Adrenal gland (tissue), 12 donors: ENCODE data around the gene ATP6V1G1. TPM values are rescaled to one million over a fixed set of nuclear protein-coding genes. Genes with fewer than 3 reads are reported as not detected.

Experiments
- DNase-seq, 7 donors: peaks; one replicate each; pipeline ENCODE4 v3.0.0-alpha.2; 2019 to 2020
- H3K27ac ChIP-seq, 5 donors: fragments of 200-600 bp; sonication (generic) in 4 of 5; 1 replicate in 3 of 5; 2 replicates in 2 of 5; pipeline versions ENCODE4 v1.5.1 to v1.8.0; 2016 to 2020; ENCODE audit warnings: mild to moderate bottlenecking in 1 of 5
- H3K27me3 ChIP-seq: fragments of 200-600 bp; 2 replicates; pipeline ENCODE4 v1.8.0; 2021
- H3K36me3 ChIP-seq, 2 donors: fragments of 200-600 bp; replicated peaks in 1 of 2; 1 replicate in 1 of 2; 2 replicates in 1 of 2; pipeline versions ENCODE4 v1.5.1 to v1.8.0; 2018 to 2022
- H3K4me1 ChIP-seq, 2 donors: fragments of 200-600 bp; replicated peaks in 1 of 2; 1 replicate in 1 of 2; 2 replicates in 1 of 2; pipeline versions ENCODE4 v1.5.1 to v1.8.0; 2018 to 2021
- H3K4me3 ChIP-seq, 4 donors: fragments of 200-600 bp; sonication (generic) in 3 of 4; one replicate each; pipeline ENCODE4 v1.5.1; 2016 to 2018
- H3K9me3 ChIP-seq, 3 donors: fragments of 200-600 bp; sonication (generic) in 1 of 3; replicated peaks in 1 of 3; 1 replicate in 2 of 3; 2 replicates in 1 of 3; pipeline versions ENCODE4 v1.5.1 to v1.8.0; 2016 to 2021
- POLR2A ChIP-seq, 2 donors: fragments of 450-650 bp; IDR thresholded peaks; one replicate each; pipeline ENCODE4 v1.6.1; 2017; ENCODE audit warnings: antibody characterized with exemption in 2 of 2, mild to moderate bottlenecking in 2 of 2, moderate library complexity in 1 of 2
- WGBS, 4 donors: extraction: QIAGEN DNeasy Blood & Tissue Kit in 2 of 4; methylation state at CpG; one replicate each; pipeline versions ENCODE4 v1.1.5 to v1.1.7; 2013 to 2017; 5-methylcytosine and 5-hydroxymethylcytosine counted together
- intact Hi-C, 2 donors: fragments of 100-400 bp; cut with DNase I; formaldehyde crosslinking; loops; one replicate each; pipeline versions ENCODE4 v1.14.1 to v1.15.0; 2022 to 2023
- polyA plus RNA-seq, 3 donors: library from polyadenylated mRNA; stranded (reverse); fragments of 200-250 nt in 2 of 3; fragments of 350-450 nt in 1 of 3; fragmentation: Illumina TruSeq in 1 of 3; extraction: RNeasy Lipid Tissue Mini Kit (QIAGEN cat#74804) in 1 of 3; gene quantifications; one replicate each; pipeline ENCODE4 v1.2.3, GENCODE V29; 2013 to 2014
- total RNA-seq, 9 donors: library from RNA; depleted of rRNA in 4 of 9; stranded (reverse); fragments of >200 nt in 4 of 9; fragments of 120-200 nt in 1 of 9; fragmentation: NEBNext Ultra II Directional in 1 of 9; extraction: Animal tissue kit (Norgen Biotek cat#: 25700) in 1 of 9; gene quantifications; one replicate each; pipeline versions ENCODE4 v1.1.0 to v1.2.4, GENCODE V29; 2013 to 2023
- TF ChIP-seq, protein P1 (sequence below), 6 experiments: fragments of 450-650 bp in 4 of 6; fragments of 200-600 bp in 2 of 6; sonication (generic) in 1 of 6; IDR thresholded peaks; 1 replicate in 5 of 6; 2 replicates in 1 of 6; pipeline versions ENCODE4 v1.5.1 to v1.8.0; 2016 to 2021; ENCODE audit warnings: antibody characterized with exemption in 6 of 6, mild to moderate bottlenecking in 2 of 6, moderate library complexity in 1 of 6
- donor health status: healthy with polysubstance abuse.
- donor health status: Bipolar disorder and iron deficiency.
- donor health status: DM: yes; HTN: yes; CAD: no.
- donor health status: DM: no; HTN: no; CAD: no.
- donor health status: DM: no; HTN: no; CAD: no.
- donor health status: DM: yes; HTN: yes; CAD: no.

The ATP6V1G1 gene
- total and polyA plus RNA-seq, 12 donors, result 109 to 375 (median 182) TPM

DNA sequence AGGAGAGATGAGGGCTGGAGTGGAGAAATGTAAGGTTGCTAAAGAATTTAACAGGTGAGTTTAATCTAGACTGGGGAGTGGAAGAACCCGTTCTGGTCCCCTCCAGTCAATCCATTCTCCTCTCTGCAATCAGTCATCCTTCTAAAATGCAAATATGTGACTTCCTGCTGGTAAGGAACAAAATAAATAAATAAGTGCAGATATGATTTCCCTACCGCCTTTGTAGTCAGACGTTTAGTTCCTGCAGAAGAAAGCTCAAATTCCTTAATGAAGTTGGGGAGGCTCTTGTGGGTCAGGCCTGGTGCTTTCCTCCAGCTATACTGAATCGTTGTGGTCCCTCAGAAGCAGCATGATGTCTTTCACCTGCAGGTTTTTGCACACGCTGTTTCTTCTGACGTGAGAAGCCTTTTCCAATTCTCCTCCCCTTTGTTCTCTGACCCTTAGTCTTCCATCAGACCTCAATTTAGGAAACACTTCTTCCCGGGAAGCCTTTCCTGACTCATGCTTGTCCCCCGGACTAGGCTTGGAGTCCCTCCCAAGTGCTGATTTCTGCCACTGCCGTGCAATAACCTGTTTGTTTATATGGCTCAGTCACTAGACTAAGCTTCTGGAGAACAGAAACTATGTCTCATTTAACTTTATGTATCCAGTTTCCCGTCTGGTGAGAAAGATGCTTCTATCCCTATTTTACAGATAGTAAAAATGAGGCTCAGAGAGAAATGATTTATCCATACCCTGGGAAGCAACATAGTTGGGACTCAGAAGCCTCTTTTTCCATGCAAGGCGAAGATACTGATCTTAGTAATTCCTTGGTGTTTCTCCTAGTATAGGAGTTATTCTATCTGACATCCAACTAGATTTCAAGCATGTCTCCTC, 1.3 kb downstream of the ATP6V1G1 start:
- intact Hi-C loops, result loop anchor here in 1 of 2 donors (10.0 kb wide), 1 partner anchor 64 kb away; no protein-coding TSS in a partner anchor
- peak in 1 of 2 donors; percentile 24 for TF ChIP-seq POLR2A (IDR thresholded peaks at IDR 0.05)
- TF ChIP-seq, protein P1, sequence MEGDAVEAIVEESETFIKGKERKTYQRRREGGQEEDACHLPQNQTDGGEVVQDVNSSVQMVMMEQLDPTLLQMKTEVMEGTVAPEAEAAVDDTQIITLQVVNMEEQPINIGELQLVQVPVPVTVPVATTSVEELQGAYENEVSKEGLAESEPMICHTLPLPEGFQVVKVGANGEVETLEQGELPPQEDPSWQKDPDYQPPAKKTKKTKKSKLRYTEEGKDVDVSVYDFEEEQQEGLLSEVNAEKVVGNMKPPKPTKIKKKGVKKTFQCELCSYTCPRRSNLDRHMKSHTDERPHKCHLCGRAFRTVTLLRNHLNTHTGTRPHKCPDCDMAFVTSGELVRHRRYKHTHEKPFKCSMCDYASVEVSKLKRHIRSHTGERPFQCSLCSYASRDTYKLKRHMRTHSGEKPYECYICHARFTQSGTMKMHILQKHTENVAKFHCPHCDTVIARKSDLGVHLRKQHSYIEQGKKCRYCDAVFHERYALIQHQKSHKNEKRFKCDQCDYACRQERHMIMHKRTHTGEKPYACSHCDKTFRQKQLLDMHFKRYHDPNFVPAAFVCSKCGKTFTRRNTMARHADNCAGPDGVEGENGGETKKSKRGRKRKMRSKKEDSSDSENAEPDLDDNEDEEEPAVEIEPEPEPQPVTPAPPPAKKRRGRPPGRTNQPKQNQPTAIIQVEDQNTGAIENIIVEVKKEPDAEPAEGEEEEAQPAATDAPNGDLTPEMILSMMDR (IDR thresholded peaks at IDR 0.05), result no peak
- peak in 3 of 7 donors; percentile 32 to 40 (median 37) for DNase-seq
- no peaks in the 10 kb centered on the region for H3K9me3 ChIP-seq
- WGBS, 4 donors, result 9 to 13% (median 11%) methylated on average over 11 of the region's 11 CpGs
- H3K4me1 ChIP-seq, result peaks cover 33 to 45% of the 10 kb centered on the region in 2 donors
- peak overlapping the region in 3 of 4 donors; percentile 20 to 100 (median 90) for H3K4me3 ChIP-seq
- peaks cover 0 to 15% of the 10 kb centered on the region in 2 donors for H3K36me3 ChIP-seq
- peak overlapping the region in 4 of 5 donors; percentile 84 to 98 (median 95) for H3K27ac ChIP-seq
- H3K27me3 ChIP-seq, result no peaks in the 10 kb centered on the region

DNA sequence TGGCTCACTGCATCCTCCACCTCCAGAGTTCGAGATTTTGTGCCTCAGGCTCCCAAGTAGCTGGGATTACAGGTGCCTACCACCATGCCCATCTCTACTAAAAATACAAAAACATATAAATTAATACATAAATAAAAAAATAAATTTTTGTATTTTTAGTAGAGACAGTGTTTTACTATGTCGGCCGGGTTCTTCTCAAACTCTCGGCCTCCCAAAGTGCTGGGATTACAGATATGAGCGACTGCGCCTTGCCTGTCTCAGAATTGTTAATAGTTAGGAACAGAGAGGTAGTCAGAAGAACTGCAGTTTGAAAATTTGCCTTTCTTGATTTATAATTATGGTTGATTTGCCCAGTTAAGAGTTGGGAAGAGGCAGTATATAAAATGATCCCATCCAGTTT, 2.8 kb downstream of the ATP6V1G1 start:
- Histone ChIP-seq H3K27me3 (no peaks in the 10 kb centered on the region), H3K27ac (peak overlapping the region in 1 of 5 donors; percentile 95), H3K36me3 (peaks cover 0 to 29% of the 10 kb centered on the region in 2 donors), H3K4me3 (no peak overlapping the region), H3K9me3 (no peaks in the 10 kb centered on the region), H3K4me1 (peaks cover 33 to 45% of the 10 kb centered on the region in 2 donors)
- DNase-seq, result no peak
- TF ChIP-seq POLR2A (IDR thresholded peaks at IDR 0.05), result no peak
- TF ChIP-seq, protein P1 (IDR thresholded peaks at IDR 0.05), result no peak
- WGBS, 4 donors, result 75 to 93% (median 90%) methylated on average over 6 of the region's 6 CpGs
- intact Hi-C loops, result loop anchor here in 1 of 2 donors (10.0 kb wide), 2 partner anchors 64 to 86 kb away; partner anchors contain the start of genes TEX53 and WHRN

DNA sequence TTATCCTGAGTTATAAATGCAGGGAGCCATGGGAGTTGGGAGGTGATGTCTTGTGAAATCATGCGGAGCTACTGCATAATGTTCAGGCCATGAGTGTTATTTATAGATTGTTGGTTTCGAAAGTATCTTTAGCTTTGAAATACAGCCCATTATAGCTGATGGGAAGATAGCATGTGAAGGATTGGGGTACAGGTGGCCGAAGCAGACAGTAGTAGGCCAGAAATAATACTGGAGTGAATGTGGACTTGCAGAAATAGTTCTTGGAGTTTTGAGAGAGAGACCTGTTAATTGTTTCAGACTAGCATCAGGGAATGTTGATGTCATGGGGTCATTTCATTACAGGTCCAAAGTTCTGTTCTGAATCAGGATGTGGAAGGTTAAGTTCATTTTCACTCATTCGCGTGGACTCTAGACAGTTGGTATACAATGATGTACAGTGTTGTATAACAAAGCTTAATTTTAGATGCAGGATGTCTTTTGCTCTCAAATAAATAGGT, 3.8 kb downstream of the ATP6V1G1 start:
- WGBS, 4 donors, result 31 to 36% (median 33%) methylated on average over 5 of the region's 5 CpGs
- intact Hi-C loops, result loop anchor here in 1 of 2 donors (10.0 kb wide), 2 partner anchors 63 to 87 kb away; partner anchors contain the start of genes TEX53 and WHRN

More for the DNA sequence above, 3.8 kb downstream of the ATP6V1G1 start:
- H3K4me1 ChIP-seq, result peaks cover 33 to 45% of the 10 kb centered on the region in 2 donors
- H3K9me3 ChIP-seq, result no peaks in the 10 kb centered on the region
- TF ChIP-seq POLR2A (IDR thresholded peaks at IDR 0.05), result no peak
- TF ChIP-seq, protein P1 (IDR thresholded peaks at IDR 0.05), result no peak
- H3K27ac ChIP-seq, result peak overlapping the region in 4 of 5 donors; percentile 32 to 95 (median 54)
- peak in 1 of 7 donors; percentile 35 for DNase-seq
- peaks cover 0 to 39% of the 10 kb centered on the region in 2 donors for H3K36me3 ChIP-seq
- no peaks in the 10 kb centered on the region for H3K27me3 ChIP-seq
- H3K4me3 ChIP-seq, result peak overlapping the region in 1 of 4 donors; percentile 21
